Gastrocnemius medialis (tissue), 4 donors: Measurements from ENCODE around the gene CMPK1.

Experiments used
- POLR2A ChIP-seq, 2 donors: fragments of 450-650 bp; IDR thresholded peaks; one replicate each; pipeline ENCODE4 v1.6.1; 2017; ENCODE audit warnings: antibody characterized with exemption in 2 of 2, mild to moderate bottlenecking in 2 of 2, moderate library complexity in 2 of 2
- TF ChIP-seq, protein P1 (sequence below), 5 experiments: fragments of 450-650 bp in 3 of 5; fragments of 200-600 bp in 2 of 5; sonication (generic) in 2 of 5; IDR thresholded peaks in 4 of 5; conservative IDR thresholded peaks in 1 of 5; 1 replicate in 4 of 5; 2 replicates in 1 of 5; pipeline ENCODE4 v1.5.1; 2016 to 2019; ENCODE audit warnings: antibody characterized with exemption in 5 of 5, mild to moderate bottlenecking in 3 of 5, moderate library complexity in 3 of 5

GRCh38 chr1:47418681-47419325 is 85.2 kb downstream of the CMPK1 start:
- TF ChIP-seq, protein P1, sequence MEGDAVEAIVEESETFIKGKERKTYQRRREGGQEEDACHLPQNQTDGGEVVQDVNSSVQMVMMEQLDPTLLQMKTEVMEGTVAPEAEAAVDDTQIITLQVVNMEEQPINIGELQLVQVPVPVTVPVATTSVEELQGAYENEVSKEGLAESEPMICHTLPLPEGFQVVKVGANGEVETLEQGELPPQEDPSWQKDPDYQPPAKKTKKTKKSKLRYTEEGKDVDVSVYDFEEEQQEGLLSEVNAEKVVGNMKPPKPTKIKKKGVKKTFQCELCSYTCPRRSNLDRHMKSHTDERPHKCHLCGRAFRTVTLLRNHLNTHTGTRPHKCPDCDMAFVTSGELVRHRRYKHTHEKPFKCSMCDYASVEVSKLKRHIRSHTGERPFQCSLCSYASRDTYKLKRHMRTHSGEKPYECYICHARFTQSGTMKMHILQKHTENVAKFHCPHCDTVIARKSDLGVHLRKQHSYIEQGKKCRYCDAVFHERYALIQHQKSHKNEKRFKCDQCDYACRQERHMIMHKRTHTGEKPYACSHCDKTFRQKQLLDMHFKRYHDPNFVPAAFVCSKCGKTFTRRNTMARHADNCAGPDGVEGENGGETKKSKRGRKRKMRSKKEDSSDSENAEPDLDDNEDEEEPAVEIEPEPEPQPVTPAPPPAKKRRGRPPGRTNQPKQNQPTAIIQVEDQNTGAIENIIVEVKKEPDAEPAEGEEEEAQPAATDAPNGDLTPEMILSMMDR (IDR thresholded peaks at IDR 0.05 in 4 of 5, conservative IDR thresholded peaks at IDR 0.05 in 1 of 5): no peak
- TF ChIP-seq POLR2A (IDR thresholded peaks at IDR 0.05): no peak
